ENCODE results near the gene TDRD6. TPM values are rescaled to one million over a fixed set of nuclear protein-coding genes. Genes with fewer than 3 reads are reported as not detected.

TDRD6 gene
- total RNA-seq, 6 experiments from 2014 or later, result 0.13 to 1.4 (median 0.72) TPM

GRCh38 chr6:46655803-46656202 is 31.9 kb upstream of the TDRD6 start:
- peak in 2 of 4 donors; percentile 15 to 27 for TF ChIP-seq CTCF (IDR thresholded peaks at IDR 0.05)
- TF ChIP-seq POLR2A (IDR thresholded peaks at IDR 0.05), result no peak
- DNase-seq (no peak), ATAC-seq (no peak)
- intact Hi-C loops (cut with DNase I), result no loop called here
- 70% methylated on average over 6 of the region's 6 CpGs for WGBS (ENCODE audit: insufficient coverage, low coverage, low lambda C conversion rate, missing lambda C conversion rate)
- Histone ChIP-seq H3K9me3 (no peaks in the 10 kb centered on the region), H3K27ac (no peak overlapping the region), H3K4me1 (peaks cover 0 to 14% (median 0%) of the 10 kb centered on the region in 4 donors), H3K27me3 (no peaks in the 10 kb centered on the region), H3K4me3 (no peak overlapping the region), H3K36me3 (peaks cover 0 to 14% (median 0%) of the 10 kb centered on the region in 4 donors)

DNA sequence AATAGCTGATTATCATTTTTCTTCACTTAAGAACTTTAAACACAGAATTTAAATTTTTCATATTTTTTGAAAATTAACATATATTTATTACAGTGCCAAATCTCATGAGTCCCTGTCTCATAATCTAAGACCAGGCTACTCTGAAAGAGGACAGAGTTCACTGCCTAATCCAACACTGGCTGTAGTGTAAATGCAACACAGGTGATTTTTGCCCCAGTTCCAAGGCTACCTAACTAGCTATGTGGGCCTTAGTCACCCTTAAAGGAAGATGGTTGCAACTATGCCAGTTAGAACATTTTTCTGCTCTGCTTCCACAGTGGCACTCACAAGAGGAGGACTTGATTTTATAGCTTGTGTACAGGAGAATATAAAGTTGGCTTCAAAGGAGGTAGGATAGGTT is 30.0 kb upstream of the TDRD6 start:
- no peak for TF ChIP-seq CTCF (IDR thresholded peaks at IDR 0.05)
- ATAC-seq (peak in 3 of 4 donors; percentile 10 to 58 (median 52)), DNase-seq (peak in 1 of 3 donors; percentile 43)
- no peaks in the 10 kb centered on the region for H3K9me3 ChIP-seq
- H3K36me3 ChIP-seq, result peaks cover 0 to 17% (median 0%) of the 10 kb centered on the region in 4 donors
- peaks cover 0 to 20% (median 0%) of the 10 kb centered on the region in 4 donors for H3K4me1 ChIP-seq
- no peak overlapping the region for H3K27ac ChIP-seq
- H3K4me3 ChIP-seq, result no peak overlapping the region
- intact Hi-C loops (cut with DNase I), result no loop called here
- no peaks in the 10 kb centered on the region for H3K27me3 ChIP-seq

DNA sequence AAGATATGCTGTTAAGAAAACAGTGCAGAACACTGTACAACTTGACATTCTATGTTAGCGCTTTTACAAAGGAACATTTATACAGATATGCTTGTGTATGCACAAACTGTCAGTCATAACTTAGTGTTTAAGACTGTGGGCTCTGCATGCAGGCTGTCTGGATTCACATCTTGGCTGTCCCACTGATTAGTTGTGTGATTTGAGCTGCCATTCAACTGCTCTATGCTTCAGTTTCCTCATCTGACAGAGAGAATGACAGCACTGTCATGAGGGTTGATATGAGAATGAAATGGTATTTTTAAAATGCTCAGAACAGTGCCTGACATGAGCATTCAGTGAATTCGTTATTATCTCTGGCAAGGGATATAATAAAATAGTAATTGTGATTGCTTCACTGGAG is 26.2 kb upstream of the TDRD6 start:
- intact Hi-C loops (cut with DNase I), result no loop called here
- Histone ChIP-seq H3K4me1 (peaks cover 0 to 11% (median 0%) of the 10 kb centered on the region in 4 donors), H3K27me3 (no peaks in the 10 kb centered on the region), H3K27ac (no peak overlapping the region), H3K9me3 (no peaks in the 10 kb centered on the region), H3K4me3 (no peak overlapping the region), H3K36me3 (peaks cover 0 to 28% (median 2%) of the 10 kb centered on the region in 4 donors)
- 47% methylated on average over 1 of the region's 2 CpGs for WGBS (ENCODE audit: insufficient coverage, low coverage, low lambda C conversion rate, missing lambda C conversion rate)
- no peak for DNase-seq
- ATAC-seq, result no peak
- no peak for TF ChIP-seq POLR2A (IDR thresholded peaks at IDR 0.05)
- no peak for TF ChIP-seq CTCF (IDR thresholded peaks at IDR 0.05)

DNA sequence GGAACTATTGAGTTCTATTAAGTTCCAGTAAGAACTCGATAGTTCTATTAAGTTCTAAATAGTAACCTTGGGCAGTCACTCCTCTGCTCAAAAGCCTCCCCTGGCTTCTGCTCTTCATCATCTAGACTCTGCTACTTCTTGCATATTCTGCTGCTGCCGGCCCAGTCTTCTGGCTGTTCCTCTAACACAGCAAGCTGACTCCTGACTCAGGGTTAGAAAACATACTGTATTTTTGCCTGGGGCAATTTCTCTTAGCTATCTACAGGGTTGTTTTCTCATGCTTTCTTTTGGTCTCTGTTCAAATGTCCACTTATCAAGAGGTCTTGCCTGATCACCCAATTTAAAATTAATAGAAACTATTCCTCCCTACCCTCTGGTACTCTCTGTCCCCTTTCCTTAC is 20.3 kb upstream of the TDRD6 start:
- peaks cover 0 to 35% (median 2%) of the 10 kb centered on the region in 4 donors for H3K36me3 ChIP-seq
- no peaks in the 10 kb centered on the region for H3K27me3 ChIP-seq
- TF ChIP-seq CTCF (IDR thresholded peaks at IDR 0.05) (no peak), POLR2A (IDR thresholded peaks at IDR 0.05) (no peak)
- DNase-seq (no peak), ATAC-seq (no peak)
- WGBS (ENCODE audit: insufficient coverage, low coverage, low lambda C conversion rate, missing lambda C conversion rate), result 88% methylated on average over 2 of the region's 2 CpGs
- H3K4me1 ChIP-seq, result no peaks in the 10 kb centered on the region
- intact Hi-C loops (cut with DNase I), result no loop called here
- no peak overlapping the region for H3K27ac ChIP-seq
- H3K4me3 ChIP-seq, result no peak overlapping the region
- no peaks in the 10 kb centered on the region for H3K9me3 ChIP-seq

DNA sequence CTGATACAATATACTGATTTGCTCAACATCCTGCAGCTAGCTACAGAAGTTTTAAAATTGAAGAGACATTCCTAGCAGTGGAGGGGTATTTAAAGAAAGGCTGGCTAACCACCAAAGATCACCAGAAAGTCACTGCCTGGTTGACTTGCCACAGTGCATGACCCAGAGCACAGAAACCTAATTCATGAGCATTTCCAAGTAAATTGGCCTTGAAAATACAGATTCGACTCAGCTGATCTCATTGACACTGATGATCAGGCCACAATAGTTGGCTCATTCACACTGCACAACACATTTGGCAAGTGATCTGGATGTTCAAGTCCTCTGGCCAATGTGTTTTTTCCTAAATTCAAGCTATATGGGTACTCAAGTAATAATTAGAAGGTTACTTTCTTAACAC is 13.3 kb upstream of the TDRD6 start:
- TF ChIP-seq CTCF (IDR thresholded peaks at IDR 0.05) (no peak), POLR2A (IDR thresholded peaks at IDR 0.05) (no peak)
- Histone ChIP-seq H3K27ac (no peak overlapping the region), H3K4me1 (no peaks in the 10 kb centered on the region), H3K9me3 (no peaks in the 10 kb centered on the region), H3K27me3 (no peaks in the 10 kb centered on the region), H3K4me3 (no peak overlapping the region), H3K36me3 (peaks cover 0 to 15% (median 0%) of the 10 kb centered on the region in 4 donors)
- DNase-seq, result no peak
- ATAC-seq, result no peak
- WGBS (ENCODE audit: insufficient coverage, low coverage, low lambda C conversion rate, missing lambda C conversion rate), result 45% methylated on average over 1 of the region's 1 CpG
- intact Hi-C loops (cut with DNase I), result no loop called here

Measured in right lobe of liver (tissue), 6 donors.